ENCODE data around the gene NAA20.

Gene NAA20

GRCh38 chr20:20017844-20018185, 653 bp downstream of the NAA20 start:
- no peak for DNase-seq (ENCODE audit: extremely low read depth in 1 of 2, low read depth in 1 of 2)

- no peak for DNase-seq (ENCODE audit: extremely low read depth in 1 of 2, low read depth in 1 of 2)
These were observed 1.2 kb downstream of the NAA20 start for GRCh38 chr20:20018366-20018765.

- DNase-seq (ENCODE audit: extremely low read depth in 1 of 2, low read depth in 1 of 2) = no peak
These were observed 2.0 kb downstream of the NAA20 start for GRCh38 chr20:20019123-20019522.

GRCh38 chr20:20020908-20021307, 3.7 kb downstream of the NAA20 start:
- DNase-seq (ENCODE audit: extremely low read depth in 1 of 2, low read depth in 1 of 2) = no peak

- no peak for DNase-seq (ENCODE audit: extremely low read depth in 1 of 2, low read depth in 1 of 2)
These were observed 4.7 kb downstream of the NAA20 start for GRCh38 chr20:20021835-20022234.

GRCh38 chr20:20022498-20022897, 5.3 kb downstream of the NAA20 start:
- no peak for DNase-seq (ENCODE audit: extremely low read depth in 1 of 2, low read depth in 1 of 2)

GRCh38 chr20:20023395-20023794, 6.2 kb downstream of the NAA20 start:
- DNase-seq (ENCODE audit: extremely low read depth in 1 of 2, low read depth in 1 of 2) = no peak

GRCh38 chr20:20024942-20025341, 7.8 kb downstream of the NAA20 start:
- no peak for DNase-seq (ENCODE audit: extremely low read depth in 1 of 2, low read depth in 1 of 2)

- DNase-seq (ENCODE audit: extremely low read depth in 1 of 2, low read depth in 1 of 2) = no peak
These were observed 10.1 kb downstream of the NAA20 start for GRCh38 chr20:20027284-20027683.

- DNase-seq (ENCODE audit: extremely low read depth in 1 of 2, low read depth in 1 of 2) = no peak
These were observed 14.6 kb downstream of the NAA20 start for GRCh38 chr20:20031790-20032189.

- DNase-seq (ENCODE audit: extremely low read depth in 1 of 2, low read depth in 1 of 2) = no peak
These were observed 17.3 kb downstream of the NAA20 start for GRCh38 chr20:20034486-20034885.

GRCh38 chr20:20036756-20037155, 19.6 kb downstream of the NAA20 start:
- DNase-seq (ENCODE audit: extremely low read depth in 1 of 2, low read depth in 1 of 2) = no peak

GRCh38 chr20:20037960-20038359, 20.8 kb downstream of the NAA20 start:
- DNase-seq (ENCODE audit: extremely low read depth in 1 of 2, low read depth in 1 of 2) = no peak

GRCh38 chr20:20038586-20038985, 21.4 kb downstream of the NAA20 start:
- no peak for DNase-seq (ENCODE audit: extremely low read depth in 1 of 2, low read depth in 1 of 2)

GRCh38 chr20:20039752-20040387, 22.7 kb downstream of the NAA20 start:
- no peak for DNase-seq (ENCODE audit: extremely low read depth in 1 of 2, low read depth in 1 of 2)

GRCh38 chr20:20051767-20052073, 34.6 kb downstream of the NAA20 start:
- no peak for DNase-seq (ENCODE audit: extremely low read depth in 1 of 2, low read depth in 1 of 2)

GRCh38 chr20:20052074-20052970, 35.2 kb downstream of the NAA20 start, which contains the start of the genes CFAP61 and CRNKL1:
Gene CFAP61, plus strand, starts transcription at chr20:20052532. Its CDS starts 4,122 bp downstream, at chr20:20056654.
Gene CRNKL1, minus strand, starts transcription at chr20:20052466. Its CDS starts 124 bp downstream, at chr20:20052342.
- peak; percentile 91 to 93 for DNase-seq (ENCODE audit: extremely low read depth in 1 of 2, low read depth in 1 of 2)

- no peak for DNase-seq (ENCODE audit: extremely low read depth in 1 of 2, low read depth in 1 of 2)
These were observed 43.3 kb downstream of the NAA20 start for GRCh38 chr20:20060234-20060998.

GRCh38 chr20:20063941-20064702, 47.0 kb downstream of the NAA20 start:
- DNase-seq (ENCODE audit: extremely low read depth in 1 of 2, low read depth in 1 of 2) = no peak

GRCh38 chr20:20065361-20065760, 48.2 kb downstream of the NAA20 start:
- no peak for DNase-seq (ENCODE audit: extremely low read depth in 1 of 2, low read depth in 1 of 2)
